GM18517 (cell line): ENCODE results near the gene CNTFR.

Experiments
- ATAC-seq: cut with Tn5 transposase; IDR thresholded peaks from one replicate; pipeline ENCODE4 v1.9.1; 2021; ENCODE audit warnings: mild to moderate bottlenecking, moderate library complexity; ENCODE audit not compliant: unreplicated experiment

Gene CNTFR

GRCh38 chr9:34573599-34574325 lies 15.8 kb downstream of the CNTFR start:
- ATAC-seq, result no peak

DNA sequence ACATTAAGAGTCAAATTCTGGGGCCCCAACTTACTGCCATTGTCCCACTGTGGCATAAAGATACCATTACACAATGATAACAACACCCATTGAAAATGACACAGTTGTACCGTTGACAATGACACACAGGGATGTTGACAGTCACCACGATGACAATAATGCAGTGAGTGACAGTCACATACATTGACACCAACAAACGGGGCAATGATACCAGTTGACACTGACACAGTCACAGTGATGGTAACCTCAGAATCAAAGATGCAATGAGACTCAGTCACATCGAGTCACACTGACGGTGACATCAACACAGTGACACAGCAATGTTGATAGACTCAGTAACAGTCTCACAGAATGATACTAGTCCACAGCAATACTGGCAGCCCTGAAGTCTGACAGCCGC lies 16.9 kb downstream of the CNTFR start:
- no peak for ATAC-seq

DNA sequence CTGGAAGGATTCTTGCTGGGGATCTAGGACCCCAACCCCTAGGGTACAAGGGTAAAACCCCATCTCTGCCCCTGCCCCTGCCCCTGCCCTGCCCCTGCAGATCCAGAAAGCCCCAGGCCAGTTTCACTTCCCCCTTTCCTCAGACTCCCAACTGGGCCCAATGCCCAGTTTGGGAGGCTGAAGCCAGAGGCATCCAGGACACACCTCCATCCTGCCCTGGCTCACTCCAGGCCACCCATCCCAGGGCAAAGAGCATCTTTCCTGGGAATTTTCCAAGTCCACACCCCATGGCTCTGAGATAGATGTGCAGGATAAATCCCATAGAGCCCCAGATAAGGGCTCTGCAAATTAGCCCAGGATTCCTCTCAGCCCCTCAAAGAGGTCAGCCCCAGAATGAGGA lies 17.4 kb downstream of the CNTFR start:
- no peak for ATAC-seq

DNA sequence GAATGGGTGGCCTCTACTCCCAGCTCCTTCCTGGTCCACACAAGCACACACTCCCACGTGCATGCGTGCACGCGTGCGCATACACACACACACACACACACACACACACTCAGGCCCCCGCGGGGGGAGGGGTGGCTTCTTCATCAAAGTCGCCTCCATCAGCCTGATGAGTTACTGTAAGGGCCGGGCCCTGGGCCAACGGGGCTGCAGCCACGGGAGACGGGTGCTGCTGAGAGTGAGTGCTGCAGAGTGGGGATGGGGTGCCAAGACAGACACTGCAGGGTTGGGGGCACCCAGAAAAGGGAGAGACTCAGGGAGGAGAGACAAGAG lies 18.1 kb downstream of the CNTFR start:
- no peak for ATAC-seq

- ATAC-seq, result no peak
These were observed 18.6 kb downstream of the CNTFR start for GRCh38 chr9:34570809-34571480.

DNA sequence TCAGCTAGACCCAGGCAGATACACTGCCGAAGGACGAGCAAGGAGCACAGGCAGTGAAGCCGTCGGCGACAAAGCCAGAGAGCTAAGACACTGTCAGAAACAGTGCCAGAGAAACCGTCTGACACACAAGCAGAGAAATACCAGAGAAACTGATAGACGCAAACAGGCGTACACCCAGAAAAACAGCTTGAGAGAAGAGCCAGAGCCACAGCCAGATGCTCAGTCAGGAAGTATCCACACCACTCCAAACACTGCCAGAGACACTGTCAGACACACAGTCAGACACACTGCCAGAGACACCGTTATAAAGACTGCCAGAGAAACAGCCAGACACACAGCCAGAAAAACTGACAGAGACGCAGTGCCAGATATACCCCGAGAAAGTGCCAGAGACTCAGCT lies 19.1 kb downstream of the CNTFR start:
- ATAC-seq, result no peak

- no peak for ATAC-seq
These were observed 20.8 kb downstream of the CNTFR start for GRCh38 chr9:34568774-34569173.

GRCh38 chr9:34568133-34568532 lies 21.4 kb downstream of the CNTFR start:
- no peak for ATAC-seq

DNA sequence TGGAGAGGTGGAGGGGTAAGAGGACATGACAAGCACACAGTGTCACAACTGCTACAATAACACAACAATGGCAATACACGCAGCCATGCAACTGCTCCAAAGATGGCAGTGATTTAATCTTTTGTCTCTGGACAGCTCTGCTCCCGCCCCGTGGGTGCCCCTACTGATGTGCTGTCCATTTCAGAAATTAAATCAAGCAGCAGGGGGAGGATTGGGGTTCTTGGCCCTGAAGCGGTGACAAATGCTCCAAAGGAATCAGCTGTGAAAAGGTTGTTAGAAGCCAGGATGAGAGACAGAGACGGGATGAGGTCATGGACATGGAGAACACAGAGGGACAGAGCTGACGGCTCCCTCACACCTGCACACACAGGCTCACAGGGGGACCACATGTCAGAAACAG lies 22.6 kb downstream of the CNTFR start:
- no peak for ATAC-seq

DNA sequence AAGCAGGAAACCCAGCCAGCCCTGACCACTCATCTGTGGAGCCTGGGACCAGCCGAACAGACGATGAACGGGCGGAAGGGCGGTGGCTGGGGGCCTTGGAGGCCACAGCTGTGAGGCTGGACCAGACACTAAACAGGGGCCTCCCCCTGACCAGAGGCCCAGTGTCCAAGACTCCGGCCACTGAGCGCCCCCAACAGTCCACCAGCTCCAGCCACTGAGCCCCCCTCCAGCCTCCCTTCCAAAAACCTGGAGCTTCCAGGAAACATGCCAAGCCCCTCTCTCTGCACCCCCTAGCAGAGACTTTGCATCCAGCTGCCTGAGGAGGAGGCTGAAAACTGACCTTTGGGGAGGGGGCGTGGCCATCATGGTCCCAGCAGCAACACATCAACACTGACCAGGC lies 23.2 kb downstream of the CNTFR start:
- ATAC-seq, result no peak

GRCh38 chr9:34565856-34566255 lies 23.7 kb downstream of the CNTFR start:
- ATAC-seq, result no peak

DNA sequence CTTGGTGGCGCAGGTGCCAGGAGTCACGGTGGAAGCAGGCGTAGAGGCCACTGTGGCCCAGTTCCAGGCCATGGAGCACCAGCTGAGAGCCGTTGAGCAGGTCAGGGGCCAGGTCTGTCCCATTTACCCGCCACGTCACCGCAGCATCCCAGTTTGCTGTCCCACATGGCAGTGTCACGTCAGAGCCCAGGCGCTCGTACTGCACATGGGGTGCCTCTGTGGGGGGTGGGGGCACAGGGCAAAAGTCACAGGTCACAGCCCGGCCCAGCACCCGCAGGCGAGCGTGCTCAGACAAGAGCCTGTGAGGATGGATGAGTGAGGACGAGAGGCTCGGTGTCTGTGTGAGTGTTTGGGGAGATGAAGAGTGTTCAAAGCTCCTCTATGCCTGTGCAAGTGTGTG lies 24.9 kb downstream of the CNTFR start:
- no peak for ATAC-seq

GRCh38 chr9:34563262-34563661 lies 26.3 kb downstream of the CNTFR start:
- ATAC-seq, result no peak

DNA sequence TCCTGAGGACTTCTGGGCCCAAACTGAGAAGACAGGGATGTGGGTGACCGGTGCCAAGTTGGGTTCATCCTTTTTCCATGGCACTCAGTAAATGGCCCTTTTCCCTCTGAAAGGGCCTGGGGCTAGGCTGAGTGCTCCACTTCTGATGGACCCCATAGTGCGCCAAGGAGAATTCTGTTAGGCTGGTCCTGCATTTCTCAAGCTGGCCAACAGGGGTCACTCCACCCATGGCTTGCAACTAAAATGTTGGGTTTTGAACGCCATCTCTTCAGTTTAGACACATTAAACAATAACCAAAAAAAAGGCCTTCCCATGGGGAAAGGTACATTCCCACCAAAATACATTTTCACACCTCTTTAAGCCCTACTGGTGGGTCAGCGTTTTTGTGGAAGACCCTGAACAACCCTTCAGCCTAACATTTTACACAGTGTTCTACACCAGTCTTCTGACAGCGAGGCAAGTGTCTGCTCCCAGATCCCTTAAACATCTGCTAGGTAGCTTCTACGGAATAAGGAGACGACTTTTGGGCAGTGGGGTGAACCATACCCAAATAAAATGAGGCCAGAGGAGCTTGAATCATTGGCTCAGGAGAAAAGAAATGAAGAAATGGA lies 27.3 kb downstream of the CNTFR start:
- no peak for ATAC-seq

DNA sequence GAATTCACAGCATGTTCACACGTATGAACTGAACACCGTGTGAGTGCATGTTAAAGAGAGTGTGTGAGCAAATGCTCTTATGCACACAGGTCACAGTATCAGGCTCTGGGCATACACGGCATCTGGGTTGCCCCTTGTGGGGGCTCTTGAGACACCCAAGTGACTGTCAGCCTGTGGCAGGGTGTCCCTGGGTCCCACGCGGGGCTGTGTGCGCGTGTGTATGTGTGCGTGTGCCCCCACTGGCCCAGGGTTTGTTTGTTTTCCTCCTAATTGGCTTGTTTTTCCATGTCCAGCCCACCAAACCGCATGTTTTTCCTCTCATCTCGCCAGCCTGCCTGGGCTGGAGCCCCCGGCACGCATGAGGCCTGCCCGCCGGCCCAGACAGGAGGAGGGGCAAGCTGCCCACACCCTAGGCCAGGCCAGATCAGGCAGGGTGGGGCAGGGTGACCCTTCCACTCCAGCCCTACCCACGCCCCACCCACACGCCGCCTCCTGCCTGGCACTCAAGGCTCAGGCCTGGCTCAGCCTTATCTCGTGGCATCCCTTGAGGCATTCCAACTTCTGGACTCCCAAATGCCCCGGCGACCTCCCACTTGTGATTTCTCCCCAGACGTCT lies 28.8 kb downstream of the CNTFR start:
- no peak for ATAC-seq

- ATAC-seq, result no peak
These were observed 29.7 kb downstream of the CNTFR start for GRCh38 chr9:34559624-34560455.

DNA sequence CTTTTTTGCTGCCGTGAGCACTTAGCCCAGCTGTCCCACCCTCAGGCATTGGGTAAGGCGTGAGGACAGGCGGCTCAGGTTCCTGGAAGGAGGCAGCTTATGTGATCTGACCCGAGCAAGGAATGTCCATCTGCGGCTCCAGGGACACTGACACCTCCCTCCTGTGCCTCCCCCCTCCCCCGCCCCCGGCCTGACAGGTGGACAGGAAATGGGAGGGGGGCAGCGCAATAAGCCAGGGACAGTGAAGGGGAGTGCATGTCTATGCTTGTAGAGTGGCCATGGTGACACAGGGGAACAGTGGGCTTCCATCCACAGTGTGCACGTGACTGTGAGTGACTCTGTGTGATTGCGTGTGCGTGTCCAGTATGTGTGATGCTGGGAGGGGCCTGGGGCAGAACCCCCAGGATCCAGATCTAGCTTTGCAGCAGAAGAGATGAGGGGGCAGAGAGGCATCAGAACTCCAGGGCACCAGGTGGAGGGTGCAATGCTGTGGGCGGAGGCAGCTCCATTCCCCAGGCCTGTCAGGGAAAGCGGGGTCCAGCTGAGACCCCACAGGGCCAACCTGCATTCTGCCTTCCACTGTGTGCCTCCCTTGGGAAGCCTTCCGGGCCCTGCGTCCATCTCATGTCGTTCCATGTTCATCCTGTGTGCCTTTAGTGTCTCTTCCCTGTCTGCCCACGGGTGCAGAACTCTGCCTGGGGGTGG lies 30.5 kb downstream of the CNTFR start:
- ATAC-seq, result no peak

- no peak for ATAC-seq
These were observed 31.2 kb downstream of the CNTFR start for GRCh38 chr9:34558364-34558763.

- ATAC-seq, result no peak
These were observed 31.9 kb downstream of the CNTFR start for GRCh38 chr9:34557426-34558321.

- ATAC-seq, result no peak
These were observed 32.6 kb downstream of the CNTFR start for GRCh38 chr9:34556949-34557348.
